DND-41 (cell line): Measurements from ENCODE around the gene TMEM231.
"Not testable (repeated sequence)": the region's sequence is repeated elsewhere in the genome, so short reads cannot be mapped to it uniquely, and the experiment has no call there.

ENCODE experiments used
- ATAC-seq: fragments of 200-7000 bp; cut with Tn5 transposase; 3 replicates; pipeline ENCODE4 v1.9.1; 2021; ENCODE audit warnings: low read depth; ENCODE audit not compliant: insufficient read depth
- DNase-seq: peaks from one replicate; pipeline ENCODE4 v3.0.0-alpha.2; 2020
- H2AFZ ChIP-seq: 2 replicates; pipeline ENCODE4 v1.6.0; 2012; ENCODE audit warnings: low read depth, low read length
- H3K27ac ChIP-seq: 2 replicates; pipeline ENCODE4 v1.5.1; 2012; ENCODE audit warnings: low read length, inconsistent platforms
- H3K27me3 ChIP-seq: fragments of 200-600 bp; sonication (generic); 2 replicates; pipeline ENCODE4 v1.6.0; 2012; ENCODE audit warnings: low read length, mild to moderate bottlenecking, inconsistent platforms; ENCODE audit not compliant: insufficient read depth, poor library complexity
- H3K36me3 ChIP-seq: 2 replicates; pipeline ENCODE4 v1.5.1; 2012; ENCODE audit warnings: low read length, inconsistent platforms; ENCODE audit not compliant: insufficient read depth
- H3K4me1 ChIP-seq: 2 replicates; pipeline ENCODE4 v1.5.1; 2012; ENCODE audit warnings: mild to moderate bottlenecking, low read length; ENCODE audit not compliant: insufficient read depth
- H3K4me2 ChIP-seq: 2 replicates; pipeline ENCODE4 v1.6.0; 2012; ENCODE audit warnings: mild to moderate bottlenecking, moderate library complexity, low read length, inconsistent platforms; ENCODE audit not compliant: insufficient read depth
- H3K4me3 ChIP-seq, 2 experiments: fragments of 200-600 bp in 1 of 2; shearing (Covaris generic) in 1 of 2; 2 replicates each; pipeline ENCODE4 v1.5.1; 2012 to 2016; ENCODE audit warnings: inconsistent platforms in 2 of 2, low read length in 2 of 2, mild to moderate bottlenecking in 2 of 2, low read depth in 1 of 2, moderate library complexity in 1 of 2
- H3K79me2 ChIP-seq: 2 replicates; pipeline ENCODE4 v1.6.0; 2012; ENCODE audit warnings: low read length, inconsistent platforms; ENCODE audit not compliant: insufficient read depth
- H3K9ac ChIP-seq: 2 replicates; pipeline ENCODE4 v1.6.0; 2012; ENCODE audit warnings: low read depth, mild to moderate bottlenecking, inconsistent platforms, low read length, moderate library complexity
- H3K9me3 ChIP-seq: 2 replicates; pipeline ENCODE4 v1.5.1; 2012; ENCODE audit warnings: low read length, moderate library complexity, mild to moderate bottlenecking, inconsistent platforms; ENCODE audit not compliant: insufficient read depth, severe bottlenecking
- H4K20me1 ChIP-seq: 2 replicates; pipeline ENCODE4 v1.6.0; 2012; ENCODE audit warnings: low read length; ENCODE audit not compliant: insufficient read depth
- CTCF ChIP-seq: IDR thresholded peaks from 2 replicates; pipeline ENCODE4 v1.5.1; 2012; ENCODE audit warnings: borderline replicate concordance, low read length, moderate library complexity, mild to moderate bottlenecking; ENCODE audit not compliant: poor library complexity, severe bottlenecking; ENCODE audit errors: extremely low read depth
- EZH2 ChIP-seq: IDR thresholded peaks from 3 replicates; pipeline ENCODE4 v1.6.1; 2012; ENCODE audit warnings: borderline replicate concordance, low read depth, mild to moderate bottlenecking, moderate library complexity, low read length, inconsistent platforms; ENCODE audit not compliant: severe bottlenecking

The TMEM231 gene

GRCh38 chr16:75506574-75506973 lies 49.5 kb downstream of the TMEM231 start:
- TF ChIP-seq CTCF: no peak
- TF ChIP-seq EZH2: no peak
- Histone ChIP-seq H3K4me2 (no peak overlapping the region), H3K79me2 (no peaks in the 10 kb centered on the region), H3K4me3 (no peak overlapping the region), H3K4me1 (no peaks in the 10 kb centered on the region), H4K20me1 (no peaks in the 10 kb centered on the region), H3K9ac (no peak overlapping the region), H2AFZ (no peak overlapping the region), H3K36me3 (no peaks in the 10 kb centered on the region), H3K27me3 (no peaks in the 10 kb centered on the region), H3K9me3 (no peaks in the 10 kb centered on the region), H3K27ac (no peak overlapping the region)
- ATAC-seq: no peak
- no peak for DNase-seq

GRCh38 chr16:75506107-75506506 lies 49.9 kb downstream of the TMEM231 start:
- DNase-seq (no peak), ATAC-seq (no peak)
- H3K27me3 ChIP-seq: no peaks in the 10 kb centered on the region
- no peaks in the 10 kb centered on the region for H3K4me1 ChIP-seq
- no peaks in the 10 kb centered on the region for H4K20me1 ChIP-seq
- no peak overlapping the region for H3K9ac ChIP-seq
- no peak overlapping the region for H3K4me2 ChIP-seq
- H3K9me3 ChIP-seq: no peaks in the 10 kb centered on the region
- H3K36me3 ChIP-seq: no peaks in the 10 kb centered on the region
- no peaks in the 10 kb centered on the region for H3K79me2 ChIP-seq
- H3K27ac ChIP-seq: no peak overlapping the region
- no peak overlapping the region for H3K4me3 ChIP-seq
- TF ChIP-seq EZH2 (no peak), CTCF (no peak)
- no peak overlapping the region for H2AFZ ChIP-seq

GRCh38 chr16:75503801-75504200 lies 52.3 kb downstream of the TMEM231 start:
- H3K27ac ChIP-seq: no peak overlapping the region
- H3K4me2 ChIP-seq: no peak overlapping the region
- no peaks in the 10 kb centered on the region for H3K4me1 ChIP-seq
- no peak overlapping the region for H3K9ac ChIP-seq
- no peaks in the 10 kb centered on the region for H3K9me3 ChIP-seq
- no peak overlapping the region for H3K4me3 ChIP-seq
- TF ChIP-seq EZH2 (no peak), CTCF (no peak)
- ATAC-seq (no peak), DNase-seq (no peak)
- H3K27me3 ChIP-seq: no peaks in the 10 kb centered on the region
- H3K79me2 ChIP-seq: no peaks in the 10 kb centered on the region
- no peaks in the 10 kb centered on the region for H4K20me1 ChIP-seq
- no peaks in the 10 kb centered on the region for H3K36me3 ChIP-seq
- H2AFZ ChIP-seq: no peak overlapping the region

GRCh38 chr16:75502916-75503605 lies 53.0 kb downstream of the TMEM231 start:
- TF ChIP-seq CTCF: no peak
- Histone ChIP-seq H3K4me3 (no peak overlapping the region), H3K36me3 (no peaks in the 10 kb centered on the region), H3K79me2 (no peaks in the 10 kb centered on the region), H4K20me1 (no peaks in the 10 kb centered on the region), H3K27ac (no peak overlapping the region), H3K9me3 (no peaks in the 10 kb centered on the region), H3K27me3 (no peaks in the 10 kb centered on the region), H3K4me2 (no peak overlapping the region), H2AFZ (no peak overlapping the region), H3K9ac (no peak overlapping the region), H3K4me1 (no peaks in the 10 kb centered on the region)
- ATAC-seq (no peak), DNase-seq (no peak)

GRCh38 chr16:75501820-75502219 lies 54.2 kb downstream of the TMEM231 start:
- not testable (repeated sequence) for H3K79me2 ChIP-seq, H2AFZ ChIP-seq, H3K36me3 ChIP-seq

More at GRCh38 chr16:75501820-75502219, 54.2 kb downstream of the TMEM231 start:
- not testable (repeated sequence) for H3K27me3 ChIP-seq, H3K4me1 ChIP-seq, H3K9me3 ChIP-seq, ATAC-seq, H3K4me3 ChIP-seq, DNase-seq, H3K27ac ChIP-seq, H3K4me2 ChIP-seq, H3K9ac ChIP-seq, H4K20me1 ChIP-seq
